GM12878 (cell line): Measurements from ENCODE around the gene PPFIA3. TPM values are rescaled to one million over a fixed set of nuclear protein-coding genes. Genes with fewer than 3 reads are reported as not detected.
A peak's percentile ranks its signal among the peaks of the same experiment; 100 is the strongest.

ENCODE experiments used
- ATF7 ChIP-seq: fragments of 450-650 bp; IDR thresholded peaks from 2 replicates; pipeline ENCODE4 v1.6.1; 2016; ENCODE audit warnings: low read depth, mild to moderate bottlenecking
- BCL3 ChIP-seq: IDR thresholded peaks from 2 replicates; pipeline ENCODE4 v1.6.1; 2011; ENCODE audit warnings: borderline replicate concordance, low read depth, mild to moderate bottlenecking, moderate library complexity, low read length; ENCODE audit not compliant: insufficient read depth, poor library complexity, severe bottlenecking
- CHD1 ChIP-seq: IDR thresholded peaks from 2 replicates; pipeline ENCODE4 v1.6.1; 2012; ENCODE audit warnings: low read depth, low read length, improper control_type of control experiment
- CHD4 ChIP-seq: fragments of 200-600 bp; sonication (generic); IDR thresholded peaks from 2 replicates; pipeline ENCODE4 v1.6.1; 2016; ENCODE audit warnings: mild to moderate bottlenecking
- CREB1 ChIP-seq: IDR thresholded peaks from 2 replicates; pipeline ENCODE4 v1.6.1; 2012; ENCODE audit warnings: low read depth, mild to moderate bottlenecking, inconsistent platforms
- E4F1 ChIP-seq: fragments of 450-650 bp; IDR thresholded peaks from 2 replicates; pipeline ENCODE4 v1.6.1; 2018; ENCODE audit warnings: borderline replicate concordance, mild to moderate bottlenecking; ENCODE audit not compliant: partially characterized antibody
- ELK1 ChIP-seq: IDR thresholded peaks from 2 replicates; pipeline ENCODE4 v1.6.1; 2012; ENCODE audit warnings: low read depth, low read length, improper control_type of control experiment
- FOS ChIP-seq: IDR thresholded peaks from 3 replicates; pipeline ENCODE4 v1.6.1; 2011; ENCODE audit warnings: borderline replicate concordance; ENCODE audit not compliant: insufficient read length; ENCODE audit errors: extremely low read depth
- FOXK2 ChIP-seq: fragments of 450-650 bp; IDR thresholded peaks from 2 replicates; pipeline ENCODE4 v1.6.1; 2017; ENCODE audit warnings: mild to moderate bottlenecking, moderate library complexity
- IKZF1 ChIP-seq: fragments of 450-650 bp; conservative IDR thresholded peaks from 2 replicates; pipeline ENCODE4 v1.6.1; 2017; ENCODE audit warnings: antibody characterized with exemption, mild to moderate bottlenecking
- JUND ChIP-seq: IDR thresholded peaks from 2 replicates; pipeline ENCODE4 v1.6.1; 2012; ENCODE audit warnings: low read depth, mild to moderate bottlenecking, low read length, improper control_type of control experiment, moderate library complexity
- MXI1 ChIP-seq: fragments of 150-350 bp; IDR thresholded peaks from 2 replicates; pipeline ENCODE4 v1.6.1; 2011; ENCODE audit warnings: low read depth, mild to moderate bottlenecking, inconsistent platforms, low read length, improper control_type of control experiment
- NFXL1 ChIP-seq: fragments of 450-650 bp; IDR thresholded peaks from 2 replicates; pipeline ENCODE4 v1.6.1; 2017; ENCODE audit warnings: antibody characterized with exemption, mild to moderate bottlenecking, borderline replicate concordance
- NFYA ChIP-seq: IDR thresholded peaks from 2 replicates; pipeline ENCODE4 v1.6.1; 2011; ENCODE audit warnings: low read depth, mild to moderate bottlenecking, low read length, improper control_type of control experiment, borderline replicate concordance
- POLR2AphosphoS2 ChIP-seq: IDR thresholded peaks from 2 replicates; pipeline ENCODE4 v1.6.1; 2011; ENCODE audit warnings: low read depth, mild to moderate bottlenecking, low read length, improper control_type of control experiment, moderate library complexity
- RBBP5 ChIP-seq: fragments of 200-600 bp; sonication (generic); conservative IDR thresholded peaks from 2 replicates; pipeline ENCODE4 v1.6.1; 2016
- RFX5 ChIP-seq: IDR thresholded peaks from 2 replicates; pipeline ENCODE4 v1.6.1; 2011; ENCODE audit warnings: low read depth, low read length, improper control_type of control experiment
- SKIL ChIP-seq: fragments of 450-650 bp; IDR thresholded peaks from 2 replicates; pipeline ENCODE4 v1.6.1; 2017; ENCODE audit warnings: mild to moderate bottlenecking, low read depth, inconsistent platforms; ENCODE audit not compliant: poor library complexity, severe bottlenecking
- SMC3 ChIP-seq: IDR thresholded peaks from 2 replicates; pipeline ENCODE4 v1.6.1; 2011; ENCODE audit warnings: low read length, improper control_type of control experiment, borderline replicate concordance
- SPI1 ChIP-seq: IDR thresholded peaks from 2 replicates; pipeline ENCODE4 v1.6.1; 2011; ENCODE audit warnings: low read depth, mild to moderate bottlenecking, low read length, moderate library complexity, borderline replicate concordance; ENCODE audit not compliant: insufficient read depth
- SRF ChIP-seq, 2 experiments: IDR thresholded peaks; 2 replicates each; pipeline ENCODE4 v1.6.1; 2011; ENCODE audit warnings: low read depth in 2 of 2, low read length in 2 of 2, mild to moderate bottlenecking in 1 of 2, moderate library complexity in 1 of 2
- STAT1 ChIP-seq: fragments of 450-650 bp; conservative IDR thresholded peaks from 2 replicates; pipeline ENCODE4 v1.6.1; 2014; ENCODE audit warnings: antibody characterized with exemption, mild to moderate bottlenecking
- TBL1XR1 ChIP-seq: IDR thresholded peaks from 2 replicates; pipeline ENCODE4 v1.6.1; 2012; ENCODE audit warnings: low read depth, low read length, improper control_type of control experiment
- polyA plus RNA-seq, 11 experiments: library from polyadenylated mRNA; depleted of rRNA in 4 of 11; unstranded in 6 of 11; stranded (reverse) in 5 of 11; fragments of >200 nt; fragmentation: Nextera tagmentation in 4 of 11; fragmentation: Illumina TruSeq in 1 of 11; extraction: Ambion mirVana in 4 of 11; extraction: Trizol in 1 of 11; gene quantifications; 1 replicate in 1 of 11; 2 replicates in 10 of 11; pipeline versions ENCODE4 v1.2.1 to v1.2.3, GENCODE V29; 2011 to 2016; ENCODE audit warnings: inconsistent platforms in 2 of 11, missing spikeins in 2 of 11, low read depth in 1 of 11
- total RNA-seq, 4 experiments: library from RNA; depleted of rRNA in 3 of 4; stranded (reverse); fragments of >200 nt in 3 of 4; fragmentation: Illumina TruSeq in 1 of 4; extraction: Trizol in 1 of 4; gene quantifications; 2 replicates each; pipeline versions ENCODE4 v1.2.1 to v1.2.3, GENCODE V29; 2013 to 2021

Gene PPFIA3
- total and polyA plus RNA-seq, 10 of the 15 experiments (the other 5 are each of a cell fraction or from before 2014, with no cell fraction given), result 0.11 to 1.7 (median 0.73) TPM; not detected in 3

GRCh38 chr19:49118565-49119410, 556 bp upstream of the PPFIA3 start, which contains the start of gene C19orf73 (continued):
- no peak for TF ChIP-seq RFX5
- no peak for TF ChIP-seq NFXL1
- TF ChIP-seq CREB1, result peak; percentile 64
- no peak for TF ChIP-seq SMC3
- TF ChIP-seq ELK1, result peak; percentile 35; the same call in 1 of the 2 replicates
- TF ChIP-seq BCL3, result peak; percentile 36
- peak; percentile 51 for TF ChIP-seq SKIL
- TF ChIP-seq TBL1XR1, result no peak
- no peak for TF ChIP-seq SPI1
- peak; percentile 92 for TF ChIP-seq IKZF1
- TF ChIP-seq CHD1, result peak; percentile 96
- TF ChIP-seq FOXK2, result peak; percentile 97
- TF ChIP-seq ATF7, result peak; percentile 99
- TF ChIP-seq MXI1, result peak; percentile 49; the same call in 1 of the 2 replicates
- no peak for TF ChIP-seq CHD4
- TF ChIP-seq JUND, result peak; percentile 96
- TF ChIP-seq POLR2AphosphoS2, result no peak
- no peak for TF ChIP-seq RBBP5
- peak; percentile 91 for TF ChIP-seq STAT1
- 0 out of 4 replicates have a peak, but pooled peaks of 1 of the 2 experiments have one; percentile 4 for TF ChIP-seq SRF (IDR thresholded peaks at IDR 0.05; ENCODE audit: low read depth in 2 of 2, low read length in 2 of 2)
- TF ChIP-seq E4F1, result peak; percentile 72
- TF ChIP-seq FOS, result no peak
- no peak for TF ChIP-seq NFYA
